WTC11 (cell line): ENCODE results near the gene RNF212. TPM values are rescaled to one million over a fixed set of nuclear protein-coding genes. Genes with fewer than 3 reads are reported as not detected.

Source experiments
- ATAC-seq: fragments of 200-7000 bp; cut with Tn5 transposase; 2 replicates; pipeline ENCODE4 v1.10.0; 2021; ENCODE audit warnings: mild to moderate bottlenecking, moderate library complexity
- CTCF ChIA-PET: fragments of 300-600 bp; sonication (Branson Sonifier 250); formaldehyde crosslinking; loops from one replicate; lab custom pipeline; 2021; ENCODE audit warnings: antibody characterized with exemption; lab: Charles Lee
- POLR2A ChIA-PET: fragments of 350-600 bp; sonication (Branson Sonifier 250); formaldehyde crosslinking; loops from one replicate; lab custom pipeline; 2021; ENCODE audit warnings: antibody characterized with exemption; lab: Charles Lee
- DNase-seq: peaks from one replicate; pipeline ENCODE4 v3.0.0; 2021; ENCODE audit warnings: low spot score
- H3K27ac Mint-ChIP-seq: 2 replicates; pipeline ENCODE4 v1.8.0; 2021; ENCODE audit warnings: mixed read lengths
- H3K27me3 Mint-ChIP-seq: 2 replicates; pipeline ENCODE4 v1.8.0; 2021; ENCODE audit warnings: low read depth, mild to moderate bottlenecking, moderate library complexity, mixed read lengths
- H3K36me3 Mint-ChIP-seq: 2 replicates; pipeline ENCODE4 v1.8.0; 2021; ENCODE audit warnings: mixed read lengths
- H3K4me1 Mint-ChIP-seq: 2 replicates; pipeline ENCODE4 v1.8.0; 2022; ENCODE audit warnings: mixed read lengths
- H3K4me3 Mint-ChIP-seq: 2 replicates; pipeline ENCODE4 v1.8.0; 2021; ENCODE audit warnings: mild to moderate bottlenecking, moderate library complexity, mixed read lengths
- H3K9me3 Mint-ChIP-seq: 2 replicates; pipeline ENCODE4 v1.8.0; 2021; ENCODE audit warnings: mixed read lengths
- AFF4 ChIP-seq: sonication (generic); formaldehyde crosslinking; IDR thresholded peaks from 2 replicates; pipeline ENCODE4 v1.8.1; 2023; ENCODE audit warnings: mild to moderate bottlenecking, missing genetic modification reagents, borderline replicate concordance
- CREB1 ChIP-seq: sonication (generic); formaldehyde crosslinking; IDR thresholded peaks from 2 replicates; pipeline ENCODE4 v1.8.0; 2023; ENCODE audit warnings: mild to moderate bottlenecking, missing genetic modification reagents
- E2F4 ChIP-seq: sonication (generic); formaldehyde crosslinking; IDR thresholded peaks from 2 replicates; pipeline ENCODE4 v1.8.1; 2022; ENCODE audit warnings: low read depth, mild to moderate bottlenecking, moderate library complexity, missing genetic modification reagents, borderline replicate concordance
- ELF4 ChIP-seq: sonication (generic); formaldehyde crosslinking; IDR thresholded peaks from 2 replicates; pipeline ENCODE4 v1.8.1; 2022; ENCODE audit warnings: low read depth, mild to moderate bottlenecking, moderate library complexity, missing genetic modification reagents
- ETV6 ChIP-seq: sonication (generic); formaldehyde crosslinking; IDR thresholded peaks from 2 replicates; pipeline ENCODE4 v1.8.1; 2022; ENCODE audit warnings: mild to moderate bottlenecking, missing genetic modification reagents
- FOXP1 ChIP-seq: sonication (generic); formaldehyde crosslinking; IDR thresholded peaks from 2 replicates; pipeline ENCODE4 v1.8.0; 2022; ENCODE audit warnings: missing genetic modification reagents, mild to moderate bottlenecking, moderate library complexity, borderline replicate concordance
- GRHL2 ChIP-seq: fragments of 250-450 bp; sonication (Bioruptor Pico); IDR thresholded peaks from 2 replicates; pipeline ENCODE4 v1.8.0; 2022; ENCODE audit warnings: mild to moderate bottlenecking, moderate library complexity; ENCODE audit not compliant: insufficient replicate concordance, severe bottlenecking
- HMGA2 ChIP-seq: fragments of 250-450 bp; sonication (Bioruptor Pico); IDR thresholded peaks from 2 replicates; pipeline ENCODE4 v1.4.0; 2021; ENCODE audit warnings: mild to moderate bottlenecking, moderate library complexity
- IRF2 ChIP-seq: sonication (generic); formaldehyde crosslinking; IDR thresholded peaks from 2 replicates; pipeline ENCODE4 v1.8.0; 2022; ENCODE audit warnings: low read depth, missing genetic modification reagents, borderline replicate concordance
- JAZF1 ChIP-seq: fragments of 250-450 bp; sonication (Bioruptor Pico); IDR thresholded peaks from 2 replicates; pipeline ENCODE4 v1.9.0; 2021; ENCODE audit warnings: moderate library complexity, mild to moderate bottlenecking, inconsistent platforms
- NR3C1 ChIP-seq: sonication (generic); formaldehyde crosslinking; conservative IDR thresholded peaks from 2 replicates; pipeline ENCODE4 v1.8.1; 2023; ENCODE audit warnings: low read depth, mild to moderate bottlenecking, missing genetic modification reagents
- PREB ChIP-seq: sonication (generic); formaldehyde crosslinking; IDR thresholded peaks from 2 replicates; pipeline ENCODE4 v1.8.1; 2022; ENCODE audit warnings: mild to moderate bottlenecking, missing genetic modification reagents, moderate library complexity, borderline replicate concordance
- RELA ChIP-seq: sonication (generic); formaldehyde crosslinking; IDR thresholded peaks from 2 replicates; pipeline ENCODE4 v1.8.1; 2022; ENCODE audit warnings: missing genetic modification reagents, mild to moderate bottlenecking, borderline replicate concordance
- ZNF138 ChIP-seq: sonication (generic); formaldehyde crosslinking; conservative IDR thresholded peaks from 2 replicates; pipeline ENCODE4 v1.8.1; 2022; ENCODE audit warnings: mild to moderate bottlenecking, moderate library complexity, missing genetic modification reagents
- ZNF423 ChIP-seq: fragments of 250-450 bp; sonication (Bioruptor Pico); IDR thresholded peaks from 2 replicates; pipeline ENCODE4 v2.1.2; 2022; ENCODE audit warnings: mild to moderate bottlenecking, moderate library complexity
- total RNA-seq: library from RNA; stranded (reverse); gene quantifications from 3 replicates; pipeline ENCODE4 v1.2.3, GENCODE V29; 2021
- TF ChIP-seq, protein P1 (sequence below): sonication (generic); formaldehyde crosslinking; IDR thresholded peaks from 2 replicates; pipeline ENCODE4 v1.8.1; 2023; ENCODE audit warnings: mild to moderate bottlenecking, missing genetic modification reagents, moderate library complexity
- TF ChIP-seq, protein P2 (sequence below): fragments of 250-450 bp; sonication (Bioruptor Pico); IDR thresholded peaks from 2 replicates; pipeline ENCODE4 v1.9.0; 2021; ENCODE audit warnings: mild to moderate bottlenecking

RNF212 gene
- total RNA-seq, 1 experiment from 2014 or later = 1.0 TPM

- no peaks in the 10 kb centered on the region for H3K4me1 Mint-ChIP-seq
- CTCF ChIA-PET = no interaction called here
- no peak overlapping the region for H3K4me3 Mint-ChIP-seq
- POLR2A ChIA-PET = no interaction called here
- H3K27ac Mint-ChIP-seq = no peak overlapping the region
- peaks cover 33% of the 10 kb centered on the region for H3K27me3 Mint-ChIP-seq
- no peak for ATAC-seq
- no peak for DNase-seq
- TF ChIP-seq HMGA2 (no peak), ELF4 (CRISPR knock-in tag) (no peak), CREB1 (CRISPR knock-in tag) (no peak), ZNF138 (CRISPR knock-in tag) (no peak), RELA (no peak), JAZF1 (CRISPR knock-in tag) (no peak), ETV6 (no peak), ZNF423 (CRISPR knock-in tag) (no peak), NR3C1 (CRISPR knock-in tag) (no peak)
- TF ChIP-seq, protein P1, sequence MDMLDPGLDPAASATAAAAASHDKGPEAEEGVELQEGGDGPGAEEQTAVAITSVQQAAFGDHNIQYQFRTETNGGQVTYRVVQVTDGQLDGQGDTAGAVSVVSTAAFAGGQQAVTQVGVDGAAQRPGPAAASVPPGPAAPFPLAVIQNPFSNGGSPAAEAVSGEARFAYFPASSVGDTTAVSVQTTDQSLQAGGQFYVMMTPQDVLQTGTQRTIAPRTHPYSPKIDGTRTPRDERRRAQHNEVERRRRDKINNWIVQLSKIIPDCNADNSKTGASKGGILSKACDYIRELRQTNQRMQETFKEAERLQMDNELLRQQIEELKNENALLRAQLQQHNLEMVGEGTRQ (CRISPR knock-in tag) = no peak
- TF ChIP-seq, protein P2, sequence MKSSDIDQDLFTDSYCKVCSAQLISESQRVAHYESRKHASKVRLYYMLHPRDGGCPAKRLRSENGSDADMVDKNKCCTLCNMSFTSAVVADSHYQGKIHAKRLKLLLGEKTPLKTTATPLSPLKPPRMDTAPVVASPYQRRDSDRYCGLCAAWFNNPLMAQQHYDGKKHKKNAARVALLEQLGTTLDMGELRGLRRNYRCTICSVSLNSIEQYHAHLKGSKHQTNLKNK = no peak
- peaks cover 6% of the 10 kb centered on the region; the same call in 1 of the 2 replicates for H3K36me3 Mint-ChIP-seq
- peaks cover 21% of the 10 kb centered on the region for H3K9me3 Mint-ChIP-seq
Measured at GRCh38 chr4:1154523-1155182, 41.3 kb upstream of the RNF212 start.

- H3K27me3 Mint-ChIP-seq = peaks cover 33% of the 10 kb centered on the region
- no peaks in the 10 kb centered on the region for H3K4me1 Mint-ChIP-seq
- H3K36me3 Mint-ChIP-seq = peaks cover 6% of the 10 kb centered on the region; the same call in 1 of the 2 replicates
- H3K27ac Mint-ChIP-seq = no peak overlapping the region
- CTCF ChIA-PET = no interaction called here
- H3K4me3 Mint-ChIP-seq = no peak overlapping the region
- POLR2A ChIA-PET = no interaction called here
- TF ChIP-seq E2F4 = no peak
- no peak for TF ChIP-seq PREB
- TF ChIP-seq IRF2 = no peak
- no peak for TF ChIP-seq GRHL2 (CRISPR knock-in tag)
- no peak for TF ChIP-seq HMGA2
- TF ChIP-seq AFF4 (CRISPR knock-in tag) = no peak
- TF ChIP-seq FOXP1 (CRISPR knock-in tag) = no peak
- DNase-seq (no peak), ATAC-seq (no peak)
- peaks cover 19% of the 10 kb centered on the region for H3K9me3 Mint-ChIP-seq
Measured at GRCh38 chr4:1154126-1154522, 40.8 kb upstream of the RNF212 start.
